ENCODE results near the gene TUSC2. TPM values are rescaled to one million over a fixed set of nuclear protein-coding genes. Genes with fewer than 3 reads are reported as not detected.

TUSC2 gene
- total RNA-seq, 1 donor from 2014 or later, result 32.9 TPM

GRCh38 chr3:50275141-50275995 lies 52.7 kb downstream of the TUSC2 start:
- DNase-seq (ENCODE audit: low read depth), result no peak

Other genes starting within 250 kb of the TUSC2 start
- gene RBM5, start 239.3 kb downstream of the TUSC2 start, total RNA-seq, result 158 and 160 TPM in 2 replicates
- 0.51 and 1.6 TPM in 2 replicates for gene SEMA3F, start 172.9 kb downstream of the TUSC2 start, total RNA-seq
- 1.9 and 4.4 TPM in 2 replicates for gene GNAT1, start 136.6 kb downstream of the TUSC2 start, total RNA-seq
- gene SLC38A3, start 123.0 kb downstream of the TUSC2 start, total RNA-seq, result 9.1 and 42.7 TPM in 2 replicates
- 137 and 138 TPM in 2 replicates for gene GNAI2, start 92.0 kb downstream of the TUSC2 start, total RNA-seq
- gene SEMA3B, start 59.1 kb downstream of the TUSC2 start, total RNA-seq, result 8.3 and 14.0 TPM in 2 replicates
- 0.47 and 2.7 TPM in 2 replicates for gene LSMEM2, start 49.1 kb downstream of the TUSC2 start, total RNA-seq
- gene IFRD2, start 35.8 kb downstream of the TUSC2 start, total RNA-seq, result 99.0 and 99.1 TPM in 2 replicates
- gene HYAL3, start 28.8 kb downstream of the TUSC2 start, total RNA-seq, result 2.9 and 7.4 TPM in 2 replicates
- gene NAA80, start 28.8 kb downstream of the TUSC2 start, total RNA-seq, result 16.7 and 20.1 TPM in 2 replicates
- gene HYAL1, start 24.6 kb downstream of the TUSC2 start, total RNA-seq, result 0.26 and 0.56 TPM in 2 replicates
- gene HYAL2, start 5.5 kb downstream of the TUSC2 start, total RNA-seq, result 81.0 and 91.1 TPM in 2 replicates
- 9.0 and 16.2 TPM in 2 replicates for gene RASSF1, start 12.6 kb upstream of the TUSC2 start, total RNA-seq
- 0.19 and 0.47 TPM in 2 replicates for gene ZMYND10, start 17.5 kb upstream of the TUSC2 start, total RNA-seq
- gene NPRL2, start 22.6 kb upstream of the TUSC2 start, total RNA-seq, result 24.6 and 27.6 TPM in 2 replicates
- gene CYB561D2, start 22.6 kb upstream of the TUSC2 start, total RNA-seq, result 16.7 and 25.2 TPM in 2 replicates
- 61.7 and 69.0 TPM in 2 replicates for gene TMEM115, start 31.3 kb upstream of the TUSC2 start, total RNA-seq
- gene CACNA2D2, start 175.4 kb upstream of the TUSC2 start, total RNA-seq, result not detected in 2 replicates
- 14.0 and 18.6 TPM in 2 replicates for gene C3orf18, start 239.5 kb upstream of the TUSC2 start, total RNA-seq
- gene HEMK1, start 241.3 kb upstream of the TUSC2 start, total RNA-seq, result 6.2 and 9.7 TPM in 2 replicates